OCI-LY1 (cell line): ENCODE data around the gene FOXN3.

ENCODE experiments used
- H2AFZ ChIP-seq: fragments of 200-600 bp; sonication (generic), shearing (Covaris generic); 2 replicates; pipeline ENCODE4 v1.6.0; 2014; ENCODE audit warnings: antibody characterized with exemption, mild to moderate bottlenecking, low read length
- H3F3A ChIP-seq: fragments of 200-600 bp; sonication (generic), shearing (Covaris generic); 2 replicates; pipeline ENCODE4 v1.6.0; 2014; ENCODE audit warnings: mild to moderate bottlenecking, antibody characterized with exemption, low read length, moderate library complexity; ENCODE audit not compliant: insufficient read depth
- H3K27ac ChIP-seq: fragments of 200-600 bp; sonication (generic); 2 replicates; pipeline ENCODE4 v1.5.1; 2014; ENCODE audit warnings: low read length, mixed run types, mild to moderate bottlenecking, low read depth; ENCODE audit not compliant: poor library complexity, severe bottlenecking
- H3K27me3 ChIP-seq: fragments of 200-600 bp; sonication (generic); 2 replicates; pipeline ENCODE4 v1.6.0; 2014; ENCODE audit warnings: antibody characterized with exemption, mild to moderate bottlenecking, low read length, moderate library complexity; ENCODE audit not compliant: insufficient read depth
- H3K36me3 ChIP-seq: fragments of 200-600 bp; sonication (generic); 2 replicates; pipeline ENCODE4 v1.6.1; 2014; ENCODE audit warnings: mild to moderate bottlenecking, antibody characterized with exemption, low read length, moderate library complexity, mixed read lengths; ENCODE audit not compliant: insufficient read depth
- H3K4me1 ChIP-seq: fragments of 200-600 bp; sonication (generic); 2 replicates; pipeline ENCODE4 v1.5.1; 2014; ENCODE audit warnings: mild to moderate bottlenecking, low read length, moderate library complexity; ENCODE audit not compliant: insufficient read depth, severe bottlenecking
- H3K4me2 ChIP-seq: fragments of 200-600 bp; sonication (generic), shearing (Covaris generic); 2 replicates; pipeline ENCODE4 v1.6.1; 2014; ENCODE audit warnings: low read length
- H3K4me3 ChIP-seq: fragments of 200-600 bp; sonication (generic); 2 replicates; pipeline ENCODE4 v1.5.1; 2014; ENCODE audit warnings: low read length, low read depth, mild to moderate bottlenecking, mixed read lengths; ENCODE audit not compliant: poor library complexity, severe bottlenecking
- H3K79me2 ChIP-seq: fragments of 200-600 bp; shearing (Covaris generic); 2 replicates; pipeline ENCODE4 v1.6.1; 2016; ENCODE audit warnings: mixed run types, low read length, mixed read lengths; ENCODE audit not compliant: insufficient read depth
- H3K9ac ChIP-seq: fragments of 200-600 bp; sonication (generic), shearing (Covaris generic); 2 replicates; pipeline ENCODE4 v1.6.1; 2014; ENCODE audit warnings: mild to moderate bottlenecking, low read length, mixed read lengths
- H3K9me2 ChIP-seq: fragments of 200-600 bp; sonication (generic), shearing (Covaris generic); 2 replicates; pipeline ENCODE4 v1.6.1; 2014; ENCODE audit warnings: low read depth, mild to moderate bottlenecking, low read length, mixed read lengths
- H3K9me3 ChIP-seq: fragments of 200-600 bp; shearing (Covaris generic); 2 replicates; pipeline ENCODE4 v1.6.1; 2014; ENCODE audit warnings: low read length, mixed read lengths
- H4K20me1 ChIP-seq: fragments of 200-600 bp; sonication (generic), shearing (Covaris generic); 2 replicates; pipeline ENCODE4 v1.6.0; 2016; ENCODE audit warnings: mild to moderate bottlenecking, low read length; ENCODE audit not compliant: insufficient read depth
- CTCF ChIP-seq: fragments of 200-600 bp; sonication (generic), shearing (Covaris generic); IDR thresholded peaks from 2 replicates; pipeline ENCODE4 v1.5.1; 2017; ENCODE audit warnings: mild to moderate bottlenecking, antibody characterized with exemption, low read length, moderate library complexity, mixed read lengths
- EZH2 ChIP-seq: fragments of 200-600 bp; sonication (generic), shearing (Covaris generic); IDR thresholded peaks from 2 replicates; pipeline ENCODE4 v1.8.0; 2017; ENCODE audit warnings: borderline replicate concordance, mixed run types, mild to moderate bottlenecking, antibody characterized with exemption, low read length, moderate library complexity, mixed read lengths

Gene FOXN3

DNA sequence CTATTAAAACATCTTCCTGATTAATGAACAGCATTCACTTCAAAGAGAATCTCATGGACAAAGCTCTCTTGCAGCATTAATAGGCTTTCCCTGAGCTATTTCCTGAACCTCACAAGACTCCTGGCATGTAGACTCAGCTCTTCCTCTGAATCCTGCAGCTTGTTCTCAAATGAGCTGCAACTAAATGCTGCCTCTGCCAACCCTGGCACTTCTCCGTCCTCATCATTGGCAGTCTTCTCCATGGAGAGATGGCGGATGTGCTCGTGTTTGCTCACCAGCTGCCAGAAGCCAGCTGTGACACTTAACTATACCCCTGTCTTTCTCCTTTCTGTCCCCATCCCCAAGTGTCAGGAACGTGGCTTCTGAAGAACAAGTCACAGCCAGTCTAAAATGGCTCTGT lies 232.1 kb downstream of the FOXN3 start:
- no peak overlapping the region for H2AFZ ChIP-seq
- H3K9ac ChIP-seq: no peak overlapping the region
- no peaks in the 10 kb centered on the region for H3K79me2 ChIP-seq
- peaks cover 18% of the 10 kb centered on the region for H3K4me1 ChIP-seq
- peaks cover 16% of the 10 kb centered on the region; the same call in 1 of the 2 replicates for H3K36me3 ChIP-seq
- no peak overlapping the region for H3K27ac ChIP-seq
- H3K9me3 ChIP-seq: no peaks in the 10 kb centered on the region
- no peak overlapping the region for H3K4me3 ChIP-seq
- H3K27me3 ChIP-seq: no peaks in the 10 kb centered on the region
- no peaks in the 10 kb centered on the region for H4K20me1 ChIP-seq
- no peaks in the 10 kb centered on the region for H3F3A ChIP-seq
- H3K9me2 ChIP-seq: no peaks in the 10 kb centered on the region
- no peak for TF ChIP-seq CTCF
- no peak for TF ChIP-seq EZH2
- no peak overlapping the region for H3K4me2 ChIP-seq

GRCh38 chr14:89182326-89182725 lies 234.7 kb downstream of the FOXN3 start:
- peaks cover 17% of the 10 kb centered on the region for H3K4me1 ChIP-seq
- no peaks in the 10 kb centered on the region for H4K20me1 ChIP-seq
- no peaks in the 10 kb centered on the region for H3K79me2 ChIP-seq
- H3K9ac ChIP-seq: no peak overlapping the region
- no peaks in the 10 kb centered on the region for H3K9me3 ChIP-seq
- H3K9me2 ChIP-seq: no peaks in the 10 kb centered on the region
- no peaks in the 10 kb centered on the region for H3F3A ChIP-seq
- peaks cover 6% of the 10 kb centered on the region; the same call in 1 of the 2 replicates for H3K36me3 ChIP-seq
- no peak overlapping the region for H2AFZ ChIP-seq
- H3K4me3 ChIP-seq: no peak overlapping the region
- no peaks in the 10 kb centered on the region for H3K27me3 ChIP-seq
- TF ChIP-seq CTCF (no peak), EZH2 (no peak)
- no peak overlapping the region for H3K4me2 ChIP-seq
- H3K27ac ChIP-seq: no peak overlapping the region

GRCh38 chr14:89180546-89180945 lies 236.5 kb downstream of the FOXN3 start:
- H2AFZ ChIP-seq: no peak overlapping the region
- no peak overlapping the region for H3K4me2 ChIP-seq
- no peak overlapping the region for H3K9ac ChIP-seq
- H3K4me1 ChIP-seq: peaks cover 9% of the 10 kb centered on the region
- H4K20me1 ChIP-seq: no peaks in the 10 kb centered on the region
- no peaks in the 10 kb centered on the region for H3K9me3 ChIP-seq
- peaks cover 12% of the 10 kb centered on the region; the same call in 1 of the 2 replicates for H3K36me3 ChIP-seq
- H3F3A ChIP-seq: no peaks in the 10 kb centered on the region
- no peaks in the 10 kb centered on the region for H3K9me2 ChIP-seq
- H3K79me2 ChIP-seq: no peaks in the 10 kb centered on the region
- no peak for TF ChIP-seq CTCF
- no peak for TF ChIP-seq EZH2
- H3K4me3 ChIP-seq: no peak overlapping the region
- H3K27me3 ChIP-seq: no peaks in the 10 kb centered on the region
- no peak overlapping the region for H3K27ac ChIP-seq
